Measurements from ENCODE around the gene ASPM. TPM values are rescaled to one million over a fixed set of nuclear protein-coding genes. Genes with fewer than 3 reads are reported as not detected.

The ASPM gene, protein sequence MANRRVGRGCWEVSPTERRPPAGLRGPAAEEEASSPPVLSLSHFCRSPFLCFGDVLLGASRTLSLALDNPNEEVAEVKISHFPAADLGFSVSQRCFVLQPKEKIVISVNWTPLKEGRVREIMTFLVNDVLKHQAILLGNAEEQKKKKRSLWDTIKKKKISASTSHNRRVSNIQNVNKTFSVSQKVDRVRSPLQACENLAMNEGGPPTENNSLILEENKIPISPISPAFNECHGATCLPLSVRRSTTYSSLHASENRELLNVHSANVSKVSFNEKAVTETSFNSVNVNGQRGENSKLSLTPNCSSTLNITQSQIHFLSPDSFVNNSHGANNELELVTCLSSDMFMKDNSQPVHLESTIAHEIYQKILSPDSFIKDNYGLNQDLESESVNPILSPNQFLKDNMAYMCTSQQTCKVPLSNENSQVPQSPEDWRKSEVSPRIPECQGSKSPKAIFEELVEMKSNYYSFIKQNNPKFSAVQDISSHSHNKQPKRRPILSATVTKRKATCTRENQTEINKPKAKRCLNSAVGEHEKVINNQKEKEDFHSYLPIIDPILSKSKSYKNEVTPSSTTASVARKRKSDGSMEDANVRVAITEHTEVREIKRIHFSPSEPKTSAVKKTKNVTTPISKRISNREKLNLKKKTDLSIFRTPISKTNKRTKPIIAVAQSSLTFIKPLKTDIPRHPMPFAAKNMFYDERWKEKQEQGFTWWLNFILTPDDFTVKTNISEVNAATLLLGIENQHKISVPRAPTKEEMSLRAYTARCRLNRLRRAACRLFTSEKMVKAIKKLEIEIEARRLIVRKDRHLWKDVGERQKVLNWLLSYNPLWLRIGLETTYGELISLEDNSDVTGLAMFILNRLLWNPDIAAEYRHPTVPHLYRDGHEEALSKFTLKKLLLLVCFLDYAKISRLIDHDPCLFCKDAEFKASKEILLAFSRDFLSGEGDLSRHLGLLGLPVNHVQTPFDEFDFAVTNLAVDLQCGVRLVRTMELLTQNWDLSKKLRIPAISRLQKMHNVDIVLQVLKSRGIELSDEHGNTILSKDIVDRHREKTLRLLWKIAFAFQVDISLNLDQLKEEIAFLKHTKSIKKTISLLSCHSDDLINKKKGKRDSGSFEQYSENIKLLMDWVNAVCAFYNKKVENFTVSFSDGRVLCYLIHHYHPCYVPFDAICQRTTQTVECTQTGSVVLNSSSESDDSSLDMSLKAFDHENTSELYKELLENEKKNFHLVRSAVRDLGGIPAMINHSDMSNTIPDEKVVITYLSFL (N-terminal part only)
- total RNA-seq = 2.9 and 3.0 TPM in 2 replicates

DNA sequence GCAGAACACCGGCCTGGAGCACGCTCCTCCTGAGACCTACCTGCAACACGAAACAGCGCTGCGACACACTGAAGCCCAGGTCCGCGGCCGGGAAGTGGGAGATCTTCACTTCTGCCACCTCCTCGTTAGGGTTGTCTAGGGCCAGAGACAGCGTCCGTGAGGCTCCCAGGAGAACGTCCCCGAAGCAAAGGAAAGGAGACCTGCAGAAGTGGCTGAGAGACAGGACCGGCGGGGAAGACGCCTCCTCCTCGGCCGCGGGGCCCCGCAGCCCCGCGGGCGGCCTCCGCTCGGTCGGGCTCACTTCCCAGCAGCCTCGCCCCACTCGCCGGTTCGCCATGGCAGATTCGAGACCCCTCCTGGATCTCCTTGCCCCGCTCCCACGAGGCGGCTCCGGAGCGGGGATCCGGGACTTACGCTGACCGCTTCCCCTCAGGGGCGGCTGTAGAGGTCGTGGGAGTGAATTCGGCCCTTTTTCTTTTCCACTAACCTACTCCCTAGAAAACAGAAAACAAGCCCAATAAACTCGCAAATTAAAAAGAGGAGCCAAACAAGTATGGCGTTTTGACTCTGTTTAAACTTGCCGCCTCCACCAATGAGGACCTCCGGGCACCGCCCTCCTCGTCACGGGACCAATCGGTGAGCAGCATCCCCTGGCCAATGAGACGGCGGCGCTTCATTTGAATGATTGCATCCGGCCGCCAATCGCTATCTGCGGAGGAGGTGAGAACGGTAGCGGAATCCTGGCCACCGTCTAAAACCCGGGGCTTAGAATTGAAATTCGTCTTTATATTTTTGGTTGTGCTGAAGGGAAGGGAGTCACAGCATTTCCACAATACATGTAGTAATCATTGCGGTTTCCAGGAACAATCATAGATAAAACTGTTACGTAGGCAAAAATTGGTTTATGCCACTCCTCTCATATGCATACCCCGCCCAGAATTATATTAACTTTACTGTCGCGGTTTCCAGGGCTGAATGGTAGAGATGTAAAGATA lies at the start of gene ASPM:
Gene ASPM (minus strand): TSS at position 569 of the 995 bp plus-strand sequence. CDS start 232 bp downstream, at position 337.

GRCh38 chr1:197066719-197067456 lies 79.6 kb downstream of the ASPM start, which contains the start of gene F13B:
TSS of gene F13B (minus strand) at chr1:197067260. CDS start at chr1:197067223, 37 bp downstream.

Other genes starting within 250 kb of the ASPM start
- not detected in 2 replicates for gene CFHR2, start 202.9 kb downstream of the ASPM start, total RNA-seq
- not detected in 2 replicates for gene CFHR5, start 169.1 kb downstream of the ASPM start, total RNA-seq
- not detected in 2 replicates for gene F13B, start 79.4 kb downstream of the ASPM start, total RNA-seq
- gene ZBTB41, start 54.6 kb upstream of the ASPM start, total RNA-seq = 8.5 and 9.6 TPM in 2 replicates
- gene CRB1, start 121.6 kb upstream of the ASPM start, total RNA-seq = 0.15 TPM in 1 of 2 replicates, not detected in the other

Measured in cardiac ventricle fibroblast (primary cell).